GM19240 (cell line): Measurements from ENCODE around the gene EDN2.

Experiments
- DNase-seq: peaks from one replicate; pipeline ENCODE4 v3.0.0; 2011; ENCODE audit warnings: low spot score; ENCODE audit not compliant: insufficient read length

The EDN2 gene

DNA sequence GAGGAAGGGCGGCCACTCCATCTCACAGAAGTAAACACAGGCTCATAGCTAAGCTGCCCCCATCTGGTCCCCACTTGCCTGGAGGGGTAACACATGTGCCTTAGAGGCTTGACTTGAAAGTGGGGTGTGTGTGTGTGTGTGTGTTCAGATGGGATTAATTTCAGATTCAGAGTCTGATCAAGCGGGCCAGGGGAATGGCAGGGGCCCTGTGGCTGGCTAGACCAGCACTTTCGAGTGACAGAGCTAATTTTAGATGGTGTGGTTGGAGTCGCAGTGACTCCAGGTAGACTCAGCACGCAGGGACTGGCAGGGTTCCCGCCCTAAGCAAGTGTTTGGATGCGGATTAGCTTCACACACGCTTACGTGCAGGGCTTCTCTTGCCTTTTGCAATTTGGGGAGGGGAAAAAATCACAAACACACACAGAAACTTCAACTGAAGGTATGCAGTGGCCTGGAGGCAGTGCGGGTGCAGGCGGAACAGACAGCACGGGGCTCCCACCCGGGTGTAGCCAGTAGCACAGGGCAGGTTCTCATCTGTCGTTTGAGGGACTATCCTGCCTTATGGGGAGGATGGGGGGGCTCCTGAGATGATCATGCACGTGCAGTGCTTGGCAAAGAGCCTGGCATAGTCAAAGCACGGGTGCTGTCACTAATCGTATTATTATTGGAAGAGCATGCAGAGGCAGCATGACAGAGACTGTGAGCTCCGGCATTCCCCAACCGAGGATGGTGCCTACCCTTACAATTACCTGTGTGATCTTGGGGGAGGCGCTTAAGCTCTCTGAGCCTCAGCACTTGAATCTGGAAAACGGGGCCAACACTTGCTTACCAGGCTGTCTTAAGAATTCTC, 1.3 kb downstream of the EDN2 start:
- no peak for DNase-seq

GRCh38 chr1:41482001-41482765, 2.3 kb downstream of the EDN2 start:
- no peak for DNase-seq

DNA sequence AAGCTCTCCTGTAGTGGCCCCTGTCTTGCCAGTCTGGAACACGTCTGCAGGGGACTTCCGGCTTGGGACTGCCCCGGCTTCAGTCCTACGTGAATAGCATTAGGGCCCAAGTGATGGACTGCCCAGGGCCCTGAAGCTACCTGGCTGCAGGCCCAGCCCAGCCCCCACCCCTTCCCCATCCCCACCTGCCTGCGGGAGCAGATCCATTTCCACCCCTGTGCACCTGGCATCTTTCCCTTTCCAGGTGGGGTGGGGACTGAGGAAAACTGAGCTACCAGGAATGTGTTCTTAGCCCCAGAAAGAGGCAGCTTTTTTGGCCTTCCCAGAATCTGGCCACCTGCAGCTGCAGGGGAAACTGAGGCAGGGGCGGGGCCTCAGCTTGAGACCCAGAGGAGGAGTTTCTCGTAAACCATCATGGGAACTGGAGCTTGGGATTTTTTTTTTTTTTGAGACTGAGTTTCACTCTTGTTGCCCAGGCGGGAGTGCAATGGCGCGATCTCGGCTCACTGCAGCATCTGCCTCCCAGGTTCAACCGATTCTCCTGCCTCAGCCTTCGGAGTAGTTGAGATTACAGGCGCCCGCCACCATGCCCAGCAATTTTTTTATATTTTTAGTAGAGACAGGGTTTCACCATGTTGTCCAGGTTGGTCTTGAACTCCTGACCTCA, 3.2 kb downstream of the EDN2 start:
- DNase-seq, result no peak

GRCh38 chr1:41480204-41481108, 4.0 kb downstream of the EDN2 start:
- no peak for DNase-seq

GRCh38 chr1:41479808-41480160, 4.7 kb downstream of the EDN2 start:
- no peak for DNase-seq

DNA sequence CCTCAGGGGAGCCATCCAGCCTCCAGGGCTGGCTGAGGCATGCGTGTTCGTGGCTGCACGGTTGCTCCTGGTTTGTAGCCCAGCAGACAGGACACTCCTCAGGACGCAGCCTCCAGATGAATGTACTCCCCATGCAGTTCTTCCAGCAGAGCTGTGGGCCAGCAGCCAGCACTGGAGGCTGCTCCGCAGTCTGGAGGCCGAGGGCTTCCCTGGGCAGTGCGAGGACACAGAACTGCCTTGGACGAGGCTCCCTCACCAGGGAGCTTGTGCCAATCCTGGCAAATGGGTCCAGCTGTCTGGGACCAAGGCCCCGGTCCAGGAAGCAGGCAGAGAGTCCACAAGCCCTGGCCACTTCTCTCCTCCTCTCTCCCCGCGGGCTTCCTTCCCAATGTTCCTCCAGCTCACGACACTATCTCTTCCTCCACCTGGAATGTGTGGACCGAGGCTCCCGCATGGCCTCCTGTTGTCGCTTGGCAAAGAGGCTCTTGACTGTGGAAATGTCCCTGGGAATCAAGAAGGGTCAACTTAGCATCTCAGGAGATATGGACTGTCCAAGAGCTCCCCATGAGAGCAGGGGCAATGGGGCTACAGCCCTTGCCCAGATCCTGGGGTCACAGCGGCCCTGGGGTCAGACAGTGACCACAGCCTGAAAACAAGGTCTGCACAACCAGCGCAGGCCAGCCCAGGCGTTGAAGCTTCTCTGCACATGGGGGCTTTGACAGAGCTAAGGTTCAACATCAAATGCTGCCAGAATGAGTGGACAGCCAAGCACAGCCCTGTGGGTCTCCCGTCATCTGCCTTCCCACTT, 5.3 kb downstream of the EDN2 start:
- DNase-seq, result no peak

GRCh38 chr1:41478118-41478748, 6.2 kb downstream of the EDN2 start:
- DNase-seq, result no peak

DNA sequence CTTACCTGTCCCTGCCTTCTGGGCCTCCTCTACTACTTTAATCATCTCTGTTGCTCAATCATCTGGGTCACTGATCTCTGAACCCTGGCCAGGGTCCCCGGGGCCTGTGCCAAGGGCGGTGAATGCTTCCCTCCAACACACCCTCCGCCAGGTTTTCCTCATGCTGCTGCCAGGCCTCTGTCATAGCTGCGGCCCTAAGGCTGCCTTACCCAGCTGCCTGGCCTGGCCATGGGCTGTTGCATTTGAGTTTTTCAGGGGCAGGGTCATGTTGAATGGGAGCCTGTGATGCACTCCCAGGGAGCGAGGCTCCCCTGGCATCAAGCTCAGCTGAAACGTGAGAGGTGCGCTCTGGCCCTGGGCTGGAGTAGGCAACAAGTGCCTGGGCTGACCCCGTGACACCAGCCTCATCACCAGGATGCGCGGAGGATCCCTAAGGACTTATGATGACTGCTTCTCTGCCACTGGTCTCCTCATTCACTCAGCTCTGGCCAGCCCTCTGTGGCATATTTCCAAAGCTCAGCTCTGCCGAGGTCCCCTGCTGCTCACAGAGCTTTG, 7.6 kb downstream of the EDN2 start:
- no peak for DNase-seq

DNA sequence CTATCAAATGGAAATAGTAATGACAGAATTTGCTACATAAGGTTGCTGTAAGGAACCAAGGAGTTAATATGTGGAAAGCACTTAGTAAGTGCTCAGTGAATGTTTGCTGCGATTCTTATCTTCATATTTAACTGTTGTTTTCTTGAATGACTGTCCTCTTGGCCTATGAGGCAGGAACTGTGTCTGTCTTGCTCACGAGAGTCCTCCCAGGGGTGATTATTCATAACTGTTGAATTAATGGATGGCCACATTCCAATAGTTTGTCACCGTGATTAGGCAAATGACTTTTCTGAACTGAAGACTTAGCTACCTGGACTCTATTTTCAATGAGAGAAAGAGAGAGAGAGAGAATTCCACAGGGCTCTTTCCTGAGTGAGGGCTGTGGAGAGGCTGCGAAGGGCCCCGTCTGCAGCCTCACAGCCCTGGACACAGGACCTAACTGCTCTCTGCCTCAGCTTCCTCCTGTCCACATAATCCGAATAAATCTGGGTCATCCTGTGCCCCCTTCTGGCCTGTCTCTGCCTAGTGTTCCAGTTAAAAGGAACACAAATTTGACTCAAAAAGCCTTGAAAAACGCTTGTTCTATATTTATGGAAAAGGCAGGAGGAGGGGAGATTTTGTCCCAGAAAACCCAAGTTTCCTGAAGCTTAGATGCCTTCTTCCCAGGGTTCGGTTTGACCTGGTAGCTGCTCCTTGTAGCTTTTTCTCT, 8.5 kb downstream of the EDN2 start:
- DNase-seq, result no peak

GRCh38 chr1:41475346-41475745, 9.1 kb downstream of the EDN2 start:
- no peak for DNase-seq

DNA sequence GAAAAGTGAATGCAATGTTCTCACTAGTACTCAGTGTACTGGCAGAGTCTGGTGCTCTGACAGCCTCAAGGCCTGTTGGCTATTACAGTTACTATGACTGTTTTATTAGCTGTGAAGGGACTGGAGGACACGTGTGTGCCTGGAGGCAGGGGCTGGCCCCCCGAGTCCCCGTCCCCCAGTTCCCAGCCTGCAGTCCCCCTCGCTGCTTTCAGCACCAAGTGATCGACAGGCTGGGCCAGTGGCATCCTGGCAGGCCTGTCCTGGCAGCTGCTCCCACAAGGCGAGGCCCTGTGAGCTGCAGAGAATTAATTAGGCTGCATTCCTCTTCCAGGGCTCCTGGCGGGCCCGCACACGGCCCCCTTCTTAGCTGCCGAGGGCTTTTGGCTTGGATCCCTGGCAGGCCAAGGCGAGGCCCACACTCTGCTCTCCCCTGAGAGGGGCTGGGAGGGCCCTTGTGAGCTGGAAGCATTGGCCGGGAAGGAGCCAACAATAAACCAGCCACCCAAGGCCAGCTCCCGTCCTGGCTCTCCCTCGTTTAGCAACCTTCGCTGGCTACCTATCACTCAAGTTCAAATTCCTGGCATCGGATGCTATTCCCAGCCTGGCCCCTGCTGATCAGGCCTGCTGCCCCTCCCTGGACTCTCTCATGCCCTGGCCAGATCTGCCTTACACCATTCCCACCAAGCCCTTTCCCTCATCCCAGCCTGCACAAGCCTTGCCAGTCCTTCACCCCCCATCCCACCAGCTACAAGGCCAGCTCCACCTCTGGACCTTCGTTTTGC, 9.8 kb downstream of the EDN2 start:
- no peak for DNase-seq

GRCh38 chr1:41473738-41474362, 10.6 kb downstream of the EDN2 start:
- DNase-seq, result no peak

DNA sequence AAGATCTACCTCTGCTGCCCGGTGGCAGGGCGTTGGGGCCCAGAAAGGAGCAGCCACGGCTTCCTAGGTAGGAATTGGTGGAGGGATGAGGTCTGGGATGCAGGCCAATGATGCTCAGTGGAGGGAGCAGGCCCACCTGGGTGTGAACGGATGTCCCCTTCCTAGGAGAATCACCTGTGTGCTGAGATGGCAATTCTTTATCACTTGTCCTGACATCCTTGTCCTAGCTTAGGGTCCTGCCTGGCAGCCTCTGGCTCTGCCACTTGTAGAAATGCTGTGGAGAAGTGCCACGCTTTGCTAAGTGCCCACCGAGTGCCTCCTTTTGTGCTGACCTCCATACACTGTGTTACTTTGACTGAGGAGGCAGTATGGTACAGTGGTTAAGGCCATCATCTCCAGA, 12.8 kb downstream of the EDN2 start:
- no peak for DNase-seq

DNA sequence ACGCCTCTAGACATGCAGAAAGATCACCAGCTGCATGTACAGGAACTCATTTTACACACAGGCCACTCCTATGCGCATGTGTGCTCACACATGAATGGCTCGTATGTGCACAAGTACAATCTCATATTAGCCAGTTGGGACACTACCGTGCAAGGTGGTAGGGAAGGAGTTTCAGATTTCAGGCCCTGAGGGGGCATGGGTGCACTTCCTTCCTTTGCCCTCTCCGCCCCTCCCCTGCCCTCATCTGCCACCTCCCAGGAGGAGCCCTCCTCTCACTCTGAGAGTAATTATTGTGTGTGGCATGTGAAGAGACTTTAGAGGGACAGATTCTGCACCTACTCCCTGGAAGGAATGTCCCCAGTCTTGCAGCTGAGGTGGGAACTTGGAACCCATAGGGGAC, 14.8 kb downstream of the EDN2 start:
- DNase-seq, result no peak

- DNase-seq, result no peak
Measured at GRCh38 chr1:41468122-41468762, 16.2 kb downstream of the EDN2 start.

GRCh38 chr1:41467673-41468072, 16.8 kb downstream of the EDN2 start:
- DNase-seq, result no peak

GRCh38 chr1:41466146-41466545, 18.3 kb downstream of the EDN2 start:
- DNase-seq, result no peak
